OCI-LY3 (cell line): ENCODE results near the gene MAPK8IP1.

Experiments used
- H2AFZ ChIP-seq: fragments of 200-600, 300-600 bp; shearing (Covaris generic); 2 replicates; pipeline ENCODE4 v1.6.0; 2014; ENCODE audit warnings: antibody characterized with exemption, low read depth, low read length
- H3K27ac ChIP-seq: fragments of 200-600, 300-600 bp; sonication (generic); 2 replicates; pipeline ENCODE4 v1.5.1; 2014; ENCODE audit warnings: mild to moderate bottlenecking, low read length, moderate library complexity, mixed read lengths
- H3K27me3 ChIP-seq: fragments of 200-600, 300-600 bp; sonication (generic); 2 replicates; pipeline ENCODE4 v1.6.1; 2014; ENCODE audit warnings: low read depth, low read length, mixed read lengths
- H3K36me3 ChIP-seq: fragments of 200-600, 300-600 bp; sonication (generic); replicated peaks from 2 replicates; pipeline ENCODE3; 2014; ENCODE audit warnings: low read depth, low read length, mixed read lengths
- H3K4me1 ChIP-seq: fragments of 300-600, 200-600 bp; sonication (generic); 2 replicates; pipeline ENCODE4 v1.6.1; 2014; ENCODE audit warnings: low read length, mixed read lengths
- H3K4me2 ChIP-seq: fragments of 200-600, 300-600 bp; sonication (generic); 2 replicates; pipeline ENCODE4 v1.6.1; 2014; ENCODE audit warnings: low read length, mixed read lengths
- H3K4me3 ChIP-seq: fragments of 300-600, 200-600 bp; sonication (generic); 2 replicates; pipeline ENCODE4 v1.5.1; 2014; ENCODE audit warnings: antibody characterized with exemption, mild to moderate bottlenecking, low read length, moderate library complexity
- H3K79me2 ChIP-seq: fragments of 300-600, 200-600 bp; shearing (Covaris generic); 2 replicates; pipeline ENCODE4 v1.6.1; 2014; ENCODE audit warnings: mild to moderate bottlenecking, low read length, mixed read lengths
- H3K9ac ChIP-seq: fragments of 300-600, 200-600 bp; shearing (Covaris generic); 2 replicates; pipeline ENCODE4 v1.6.0; 2014; ENCODE audit warnings: mild to moderate bottlenecking, low read length, moderate library complexity
- H3K9me3 ChIP-seq: fragments of 200-600, 300-600 bp; shearing (Covaris generic); 2 replicates; pipeline ENCODE4 v1.6.1; 2014; ENCODE audit warnings: low read length, mixed read lengths; ENCODE audit not compliant: insufficient read depth
- H4K20me1 ChIP-seq: fragments of 200-600, 300-600 bp; sonication (generic); 2 replicates; pipeline ENCODE4 v1.6.1; 2016; ENCODE audit warnings: low read length, mixed read lengths; ENCODE audit not compliant: insufficient read depth
- CTCF ChIP-seq: fragments of 200-600, 300-600 bp; sonication (generic); IDR thresholded peaks from 2 replicates; pipeline ENCODE4 v1.5.1; 2014; ENCODE audit warnings: antibody characterized with exemption, low read length, low read depth
- EZH2phosphoT487 ChIP-seq: fragments of 200-600 bp; shearing (Covaris generic); IDR thresholded peaks from 2 replicates; pipeline ENCODE4 v1.6.1; 2018; ENCODE audit warnings: antibody characterized with exemption, mixed run types, low read depth

The MAPK8IP1 gene

GRCh38 chr11:45892856-45893255, 7.4 kb downstream of the MAPK8IP1 start:
- Histone ChIP-seq H3K27ac (no peak overlapping the region), H3K4me1 (no peaks in the 10 kb centered on the region), H3K27me3 (no peaks in the 10 kb centered on the region)

GRCh38 chr11:45894555-45895247, 9.2 kb downstream of the MAPK8IP1 start:
- H3K79me2 ChIP-seq = no peaks in the 10 kb centered on the region
- H3K27me3 ChIP-seq = no peaks in the 10 kb centered on the region
- H4K20me1 ChIP-seq = no peaks in the 10 kb centered on the region
- H2AFZ ChIP-seq = no peak overlapping the region
- no peaks in the 10 kb centered on the region for H3K4me1 ChIP-seq
- no peak overlapping the region for H3K4me3 ChIP-seq
- H3K27ac ChIP-seq = no peak overlapping the region
- no peak overlapping the region for H3K4me2 ChIP-seq
- no peak for TF ChIP-seq EZH2phosphoT487
- TF ChIP-seq CTCF = no peak
- H3K9ac ChIP-seq = no peak overlapping the region
- H3K36me3 ChIP-seq = no peaks in the 10 kb centered on the region
- H3K9me3 ChIP-seq = no peaks in the 10 kb centered on the region

More at GRCh38 chr11:45892856-45893255, 7.4 kb downstream of the MAPK8IP1 start:
- Histone ChIP-seq H4K20me1 (no peaks in the 10 kb centered on the region), H3K36me3 (no peaks in the 10 kb centered on the region), H3K79me2 (no peaks in the 10 kb centered on the region), H3K9ac (no peak overlapping the region), H3K9me3 (no peaks in the 10 kb centered on the region), H3K4me3 (no peak overlapping the region), H2AFZ (no peak overlapping the region), H3K4me2 (no peak overlapping the region)
- TF ChIP-seq EZH2phosphoT487 = no peak
- TF ChIP-seq CTCF = no peak

GRCh38 chr11:45895553-45896259, 10.3 kb downstream of the MAPK8IP1 start:
- Histone ChIP-seq H2AFZ (no peak overlapping the region), H3K9ac (no peak overlapping the region), H3K36me3 (no peaks in the 10 kb centered on the region), H3K27me3 (no peaks in the 10 kb centered on the region), H3K27ac (no peak overlapping the region), H3K4me1 (no peaks in the 10 kb centered on the region), H3K79me2 (no peaks in the 10 kb centered on the region), H3K9me3 (no peaks in the 10 kb centered on the region), H3K4me2 (no peak overlapping the region), H3K4me3 (no peak overlapping the region), H4K20me1 (no peaks in the 10 kb centered on the region)
- no peak for TF ChIP-seq CTCF
- TF ChIP-seq EZH2phosphoT487 = no peak

GRCh38 chr11:45896422-45896984, 11.1 kb downstream of the MAPK8IP1 start:
- no peaks in the 10 kb centered on the region for H3K4me1 ChIP-seq
- no peak overlapping the region for H3K4me2 ChIP-seq
- H3K79me2 ChIP-seq = no peaks in the 10 kb centered on the region
- H3K9ac ChIP-seq = no peak overlapping the region
- H3K27me3 ChIP-seq = no peaks in the 10 kb centered on the region
- no peaks in the 10 kb centered on the region for H4K20me1 ChIP-seq
- no peaks in the 10 kb centered on the region for H3K36me3 ChIP-seq
- H2AFZ ChIP-seq = no peak overlapping the region
- TF ChIP-seq EZH2phosphoT487 (no peak), CTCF (no peak)
- no peaks in the 10 kb centered on the region for H3K9me3 ChIP-seq
- no peak overlapping the region for H3K4me3 ChIP-seq
- no peak overlapping the region for H3K27ac ChIP-seq
